Karpas-422 (cell line): ENCODE data around the gene FAXDC2. TPM values are rescaled to one million over a fixed set of nuclear protein-coding genes. Genes with fewer than 3 reads are reported as not detected.

Experiments
- DNase-seq: peaks from one replicate; pipeline ENCODE4 v3.0.0-alpha.2; 2015
- H2AFZ ChIP-seq: fragments of 200-600 bp; sonication (generic); 2 replicates; pipeline ENCODE4 v1.6.1; 2014; ENCODE audit warnings: antibody characterized with exemption, low read length, mixed read lengths
- H3K27ac ChIP-seq: fragments of 200-600 bp; sonication (generic); 2 replicates; pipeline ENCODE4 v1.5.1; 2014; ENCODE audit warnings: mild to moderate bottlenecking, low read length, moderate library complexity
- H3K27me3 ChIP-seq: fragments of 200-600 bp; sonication (generic); 2 replicates; pipeline ENCODE4 v1.6.1; 2014; ENCODE audit warnings: low read length, mixed read lengths
- H3K36me3 ChIP-seq: fragments of 200-600 bp; sonication (generic); 2 replicates; pipeline ENCODE4 v1.6.1; 2014; ENCODE audit warnings: low read length, mixed read lengths; ENCODE audit not compliant: insufficient read depth
- H3K4me1 ChIP-seq: fragments of 200-600 bp; sonication (generic); 2 replicates; pipeline ENCODE4 v1.6.1; 2014; ENCODE audit warnings: mild to moderate bottlenecking, low read length, mixed read lengths
- H3K4me2 ChIP-seq: fragments of 200-600 bp; sonication (generic); 2 replicates; pipeline ENCODE4 v1.6.1; 2014; ENCODE audit warnings: low read length, low read depth, mild to moderate bottlenecking; ENCODE audit not compliant: poor library complexity, severe bottlenecking
- H3K4me3 ChIP-seq: fragments of 200-600 bp; sonication (generic); 2 replicates; pipeline ENCODE4 v1.5.1; 2014; ENCODE audit warnings: mild to moderate bottlenecking, antibody characterized with exemption, low read length, mixed read lengths
- H3K79me2 ChIP-seq: fragments of 200-600 bp; sonication (generic); 2 replicates; pipeline ENCODE4 v1.6.1; 2014; ENCODE audit warnings: mild to moderate bottlenecking, low read length, mixed read lengths
- H3K9ac ChIP-seq: fragments of 200-600 bp; sonication (generic); 2 replicates; pipeline ENCODE4 v1.6.0; 2014; ENCODE audit warnings: low read length
- H3K9me2 ChIP-seq: fragments of 200-600 bp; sonication (generic), shearing (Covaris generic); replicated peaks from 2 replicates; pipeline ENCODE4 v1.6.0; 2014; ENCODE audit warnings: mild to moderate bottlenecking, low read length, moderate library complexity; ENCODE audit not compliant: insufficient read depth
- H3K9me3 ChIP-seq: fragments of 300-700, 200-600 bp; sonication (generic); 2 replicates; pipeline ENCODE4 v1.6.1; 2014; ENCODE audit warnings: low read length, mixed read lengths
- H4K20me1 ChIP-seq: fragments of 200-600 bp; sonication (generic); 2 replicates; pipeline ENCODE4 v1.6.1; 2014; ENCODE audit warnings: mild to moderate bottlenecking, antibody characterized with exemption, low read length, low read depth; ENCODE audit not compliant: insufficient read depth
- total RNA-seq: library from RNA; depleted of rRNA; stranded (reverse); fragments of >200 nt; shearing (Covaris generic); gene quantifications from 2 replicates; pipeline ENCODE4 v1.2.3, GENCODE V29; 2014; ENCODE audit warnings: low replicate concordance; rRNA removed

The FAXDC2 gene
- not detected in 2 replicates for total RNA-seq

GRCh38 chr5:154850255-154851062, at the start of gene FAXDC2:
Gene FAXDC2, minus strand, starts transcription at chr5:154850603. Its CDS starts 12,425 bp downstream, at chr5:154838178.
- H3K4me2 ChIP-seq, result no peak within 1 kb of the TSS

DNA sequence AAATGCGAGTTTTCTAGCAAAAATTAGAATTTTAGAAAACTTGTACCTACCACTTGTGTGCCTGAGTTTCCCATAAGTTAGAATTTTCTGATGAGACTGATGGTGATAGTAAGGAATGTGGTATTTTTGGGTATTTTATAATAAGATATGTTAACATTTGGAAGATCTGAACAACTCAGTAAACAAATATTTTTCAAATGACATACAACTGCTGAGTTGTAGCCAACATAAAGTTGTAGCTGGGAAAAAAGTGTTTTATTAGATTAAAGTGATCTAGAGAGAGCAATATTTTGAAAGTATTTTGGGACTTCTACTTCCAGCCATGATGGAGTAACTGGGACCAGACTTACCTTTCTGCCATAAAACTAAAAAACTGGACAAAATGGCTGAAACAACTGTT, 49.7 kb upstream of the FAXDC2 start:
- Histone ChIP-seq H3K79me2 (no peaks in the 10 kb centered on the region), H3K9me2 (no peaks in the 10 kb centered on the region), H3K27ac (no peak overlapping the region), H3K9ac (no peak overlapping the region), H3K4me3 (no peak overlapping the region), H3K27me3 (no peaks in the 10 kb centered on the region), H3K4me1 (no peaks in the 10 kb centered on the region), H3K36me3 (peaks cover 64% of the 10 kb centered on the region), H4K20me1 (no peaks in the 10 kb centered on the region), H2AFZ (no peak overlapping the region), H3K4me2 (no peak overlapping the region), H3K9me3 (no peaks in the 10 kb centered on the region)
- no peak for DNase-seq

More at GRCh38 chr5:154850255-154851062, at the start of gene FAXDC2:
- H3K79me2 ChIP-seq, result no peaks in the 10 kb centered on the region
- 0 out of 2 replicates have a peak, but pooled peaks cover 1% of the 10 kb centered on the region for H3K36me3 ChIP-seq
- no peak within 1 kb of the TSS for H2AFZ ChIP-seq
- no peaks in the 10 kb centered on the region for H3K27me3 ChIP-seq
- H3K27ac ChIP-seq, result no peak within 1 kb of the TSS
- H4K20me1 ChIP-seq, result no peaks in the 10 kb centered on the region
- H3K9me3 ChIP-seq, result no peaks in the 10 kb centered on the region
- no peak within 1 kb of the TSS for H3K4me3 ChIP-seq
- no peaks in the 10 kb centered on the region for H3K9me2 ChIP-seq
- H3K9ac ChIP-seq, result no peak within 1 kb of the TSS
- H3K4me1 ChIP-seq, result no peaks in the 10 kb centered on the region
- DNase-seq, result no peak

- Histone ChIP-seq H3K27me3 (no peaks in the 10 kb centered on the region), H3K79me2 (no peaks in the 10 kb centered on the region), H3K36me3 (peaks cover 61% of the 10 kb centered on the region), H3K9me2 (no peaks in the 10 kb centered on the region), H3K27ac (no peak overlapping the region), H3K4me2 (no peak overlapping the region), H3K9me3 (no peaks in the 10 kb centered on the region), H4K20me1 (no peaks in the 10 kb centered on the region), H3K4me3 (no peak overlapping the region), H2AFZ (no peak overlapping the region), H3K9ac (no peak overlapping the region), H3K4me1 (no peaks in the 10 kb centered on the region)
- DNase-seq, result no peak
These were observed 48.9 kb upstream of the FAXDC2 start for GRCh38 chr5:154899151-154899816.

DNA sequence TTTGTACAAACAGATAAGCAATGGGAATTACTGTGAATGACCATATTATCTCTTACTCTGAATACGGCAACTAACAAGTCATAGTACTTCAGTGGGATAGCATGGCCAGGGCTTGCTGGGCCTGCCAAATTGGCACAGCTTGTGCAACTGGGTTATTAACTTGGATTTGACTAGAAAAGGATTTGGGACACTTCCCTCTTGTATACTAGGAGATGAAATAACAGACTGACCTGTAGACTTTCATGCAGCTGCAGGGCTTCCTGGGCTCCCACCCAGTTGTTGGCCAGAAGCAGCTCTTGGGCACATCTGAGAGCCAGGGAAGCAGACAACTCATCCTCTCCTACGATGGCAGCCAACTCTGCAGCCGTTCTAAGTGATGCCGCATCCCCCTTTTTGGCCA, 47.8 kb upstream of the FAXDC2 start:
- Histone ChIP-seq H3K27ac (no peak overlapping the region), H3K9me3 (no peaks in the 10 kb centered on the region), H3K9me2 (no peaks in the 10 kb centered on the region), H2AFZ (no peak overlapping the region), H3K36me3 (peaks cover 63% of the 10 kb centered on the region), H3K79me2 (no peaks in the 10 kb centered on the region), H3K4me3 (no peak overlapping the region), H3K9ac (no peak overlapping the region), H4K20me1 (no peaks in the 10 kb centered on the region), H3K27me3 (no peaks in the 10 kb centered on the region), H3K4me2 (no peak overlapping the region), H3K4me1 (no peaks in the 10 kb centered on the region)
- DNase-seq, result no peak

DNA sequence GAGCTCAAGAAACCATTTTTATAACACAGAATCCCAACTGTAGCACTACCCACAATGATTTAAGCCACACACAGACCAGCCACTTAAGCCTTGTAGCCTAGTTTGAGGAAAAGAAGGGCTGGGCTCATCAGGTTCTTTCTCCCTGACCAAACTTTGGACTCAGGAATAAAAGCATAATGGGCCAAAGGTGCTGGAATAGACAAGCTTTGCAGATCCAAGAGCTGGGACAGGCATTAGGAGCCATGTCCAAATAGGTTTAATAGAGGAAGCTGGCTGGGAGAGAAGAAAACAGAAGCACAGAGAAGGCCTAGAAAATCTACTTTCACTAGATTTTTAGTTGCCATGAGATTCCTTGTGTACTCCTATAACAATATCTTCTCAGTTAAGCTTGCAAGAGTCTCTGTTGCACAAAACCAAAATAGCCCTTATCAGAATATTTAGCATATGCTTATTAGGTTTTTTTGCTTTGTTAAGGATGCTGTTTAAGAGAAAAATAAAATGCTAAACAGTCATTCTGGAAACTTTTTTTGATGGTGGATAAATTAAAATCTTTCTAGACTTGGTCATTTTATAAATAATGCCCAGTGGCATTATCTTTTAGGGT, 46.3 kb upstream of the FAXDC2 start:
- Histone ChIP-seq H2AFZ (no peak overlapping the region), H3K9ac (no peak overlapping the region), H3K36me3 (peaks cover 59% of the 10 kb centered on the region; the same call in 1 of the 2 replicates), H3K4me2 (no peak overlapping the region), H4K20me1 (no peaks in the 10 kb centered on the region), H3K79me2 (no peaks in the 10 kb centered on the region), H3K27ac (no peak overlapping the region), H3K4me1 (no peaks in the 10 kb centered on the region), H3K9me2 (no peaks in the 10 kb centered on the region), H3K4me3 (no peak overlapping the region), H3K9me3 (no peaks in the 10 kb centered on the region), H3K27me3 (no peaks in the 10 kb centered on the region)
- DNase-seq, result no peak

- H3K9me2 ChIP-seq, result no peaks in the 10 kb centered on the region
- no peak overlapping the region for H3K27ac ChIP-seq
- H3K4me1 ChIP-seq, result no peaks in the 10 kb centered on the region
- peaks cover 65% of the 10 kb centered on the region for H3K36me3 ChIP-seq
- no peak overlapping the region for H3K4me2 ChIP-seq
- no peaks in the 10 kb centered on the region for H4K20me1 ChIP-seq
- H3K9ac ChIP-seq, result no peak overlapping the region
- H3K79me2 ChIP-seq, result no peaks in the 10 kb centered on the region
- H3K27me3 ChIP-seq, result no peaks in the 10 kb centered on the region
- no peak overlapping the region for H3K4me3 ChIP-seq
- H2AFZ ChIP-seq, result no peak overlapping the region
- DNase-seq, result no peak
- no peaks in the 10 kb centered on the region for H3K9me3 ChIP-seq
These were observed 45.5 kb upstream of the FAXDC2 start for GRCh38 chr5:154895606-154896561.

GRCh38 chr5:154893381-154893780, 43.0 kb upstream of the FAXDC2 start:
- Histone ChIP-seq H3K27me3 (no peaks in the 10 kb centered on the region), H3K4me1 (no peaks in the 10 kb centered on the region), H3K9me2 (no peaks in the 10 kb centered on the region), H3K9me3 (no peaks in the 10 kb centered on the region), H3K36me3 (peaks cover 61% of the 10 kb centered on the region), H3K4me3 (no peak overlapping the region), H3K9ac (no peak overlapping the region), H3K27ac (no peak overlapping the region), H4K20me1 (no peaks in the 10 kb centered on the region), H3K4me2 (no peak overlapping the region), H3K79me2 (no peaks in the 10 kb centered on the region), H2AFZ (no peak overlapping the region)
- no peak for DNase-seq
